Lower leg skin (tissue), 4 donors: ENCODE measurements around the gene HDAC4. TPM values are rescaled to one million over a fixed set of nuclear protein-coding genes. Genes with fewer than 3 reads are reported as not detected.
A peak's percentile ranks its signal among the peaks of the same experiment; 100 is the strongest.

ENCODE experiments used
- DNase-seq, 2 donors: peaks; one replicate each; pipeline ENCODE4 v3.0.0-alpha.2; 2019; ENCODE audit warnings: low spot score in 2 of 2
- H3K4me3 ChIP-seq: fragments of 200-600 bp; sonication (generic); 2 replicates; pipeline ENCODE4 v1.5.1; 2017; ENCODE audit warnings: mild to moderate bottlenecking, low read depth; ENCODE audit not compliant: poor library complexity, severe bottlenecking
- CTCF ChIP-seq, 3 donors: fragments of 450-650 bp; IDR thresholded peaks; one replicate each; pipeline ENCODE4 v1.5.1; 2016; ENCODE audit warnings: antibody characterized with exemption in 3 of 3, mild to moderate bottlenecking in 3 of 3, moderate library complexity in 2 of 3
- POLR2A ChIP-seq, 2 donors: fragments of 450-650 bp; IDR thresholded peaks; one replicate each; pipeline ENCODE4 v1.6.1; 2016 to 2017; ENCODE audit warnings: antibody characterized with exemption in 2 of 2, mild to moderate bottlenecking in 1 of 2, moderate library complexity in 1 of 2
- WGBS, 2 donors: methylation state at CpG; one replicate each; pipeline ENCODE4 v1.1.5; 2018; 5-methylcytosine and 5-hydroxymethylcytosine counted together
- intact Hi-C: fragments of 100-400 bp; cut with DNase I; formaldehyde crosslinking; loops from one replicate; pipeline ENCODE4 v1.15.0; 2023; ENCODE audit warnings: low total_unique reads
- total RNA-seq, 4 donors: library from RNA; depleted of rRNA; stranded (reverse); fragments of >200 nt; gene quantifications; one replicate each; pipeline ENCODE4 v1.1.0, GENCODE V29; 2016

The HDAC4 gene
- total RNA-seq, 4 donors from 2014 or later = 27.4 to 85.5 (median 57.9) TPM

GRCh38 chr2:239252393-239252792, 148.4 kb downstream of the HDAC4 start:
- WGBS, 2 donors = 64 to 76% methylated on average over 8 of the region's 8 CpGs

GRCh38 chr2:239251971-239252370, 148.8 kb downstream of the HDAC4 start:
- intact Hi-C loops = no loop called here
- DNase-seq = peak in 1 of 2 donors; percentile 83
- TF ChIP-seq POLR2A (IDR thresholded peaks at IDR 0.05) = no peak
- no peak for TF ChIP-seq CTCF (IDR thresholded peaks at IDR 0.05)
- WGBS, 2 donors = 68 to 75% methylated on average over 9 of the region's 9 CpGs
- H3K4me3 ChIP-seq = no peak overlapping the region

More at GRCh38 chr2:239252393-239252792, 148.4 kb downstream of the HDAC4 start:
- TF ChIP-seq CTCF (IDR thresholded peaks at IDR 0.05) (no peak), POLR2A (IDR thresholded peaks at IDR 0.05) (no peak)
- no peak overlapping the region for H3K4me3 ChIP-seq
- intact Hi-C loops = no loop called here
- DNase-seq = no peak

GRCh38 chr2:239250216-239251081, 150.4 kb downstream of the HDAC4 start:
- peak in 1 of 2 donors; percentile 81 for DNase-seq
- intact Hi-C loops = no loop called here
- TF ChIP-seq CTCF (IDR thresholded peaks at IDR 0.05) (no peak), POLR2A (IDR thresholded peaks at IDR 0.05) (no peak)
- WGBS, 2 donors = 88 to 89% methylated on average over 27 to 30 of the region's 30 CpGs
- H3K4me3 ChIP-seq = no peak overlapping the region

GRCh38 chr2:239249776-239250175, 151.0 kb downstream of the HDAC4 start:
- intact Hi-C loops = no loop called here
- WGBS, 2 donors = 46 to 47% methylated on average over 17 of the region's 17 CpGs
- DNase-seq = peak in 1 of 2 donors; percentile 88
- no peak overlapping the region for H3K4me3 ChIP-seq
- no peak for TF ChIP-seq CTCF (IDR thresholded peaks at IDR 0.05)
- TF ChIP-seq POLR2A (IDR thresholded peaks at IDR 0.05) = no peak

GRCh38 chr2:239249048-239249447, 151.8 kb downstream of the HDAC4 start:
- intact Hi-C loops = no loop called here
- 90 to 92% methylated on average over 17 of the region's 17 CpGs for WGBS, 2 donors
- H3K4me3 ChIP-seq = no peak overlapping the region
- TF ChIP-seq CTCF (IDR thresholded peaks at IDR 0.05) (no peak), POLR2A (IDR thresholded peaks at IDR 0.05) (no peak)
- peak in 1 of 2 donors; percentile 69 for DNase-seq
